Mesenchymal stem cell (in vitro differentiated cells and primary cell): Measurements from ENCODE around the gene ENTPD5.

Source experiments
- DNase-seq: peaks from one replicate; pipeline ENCODE4 v3.0.0-alpha.2; 2013
- H2AFZ ChIP-seq: one replicate; pipeline ENCODE4 v1.6.1; 2013; ENCODE audit warnings: low read depth, mild to moderate bottlenecking, control low read depth, inconsistent platforms, low read length, moderate library complexity
- H2AK5ac ChIP-seq: 2 replicates; pipeline ENCODE4 v1.6.1; 2013; ENCODE audit warnings: low read length, moderate library complexity, mild to moderate bottlenecking, inconsistent platforms; ENCODE audit not compliant: severe bottlenecking
- H2BK120ac ChIP-seq: one replicate; pipeline ENCODE4 v1.6.1; 2013; ENCODE audit warnings: low read depth, mild to moderate bottlenecking, inconsistent platforms, low read length, moderate library complexity
- H2BK12ac ChIP-seq, 2 experiments: one replicate each; pipeline ENCODE4 v1.6.1; 2013; ENCODE audit warnings: inconsistent platforms in 2 of 2, low read length in 2 of 2, mild to moderate bottlenecking in 2 of 2, moderate library complexity in 2 of 2, control low read depth in 1 of 2
- H2BK15ac ChIP-seq: one replicate; pipeline ENCODE4 v1.6.1; 2013; ENCODE audit warnings: mild to moderate bottlenecking, low read depth, inconsistent platforms; ENCODE audit not compliant: poor library complexity, severe bottlenecking
- H2BK5ac ChIP-seq: 2 replicates; pipeline ENCODE4 v1.6.1; 2013; ENCODE audit warnings: low read depth, mild to moderate bottlenecking, low read length, control low read depth, inconsistent platforms; ENCODE audit not compliant: poor library complexity, severe bottlenecking
- H3K14ac ChIP-seq, 2 experiments: one replicate each; pipeline ENCODE4 v1.6.1; 2013; ENCODE audit warnings: inconsistent platforms in 2 of 2, low read length in 2 of 2, control low read depth in 1 of 2, mild to moderate bottlenecking in 1 of 2, moderate library complexity in 1 of 2
- H3K18ac ChIP-seq, 2 experiments: one replicate each; pipeline ENCODE4 v1.6.1; 2013; ENCODE audit warnings: inconsistent platforms in 2 of 2, low read length in 2 of 2, control low read depth in 1 of 2, low read depth in 1 of 2, mild to moderate bottlenecking in 1 of 2
- H3K23ac ChIP-seq, 2 experiments: one replicate each; pipeline ENCODE4 v1.6.1; 2013; ENCODE audit warnings: inconsistent platforms in 2 of 2, low read length in 2 of 2, mild to moderate bottlenecking in 2 of 2, moderate library complexity in 2 of 2, control low read depth in 1 of 2
- H3K27ac ChIP-seq: 2 replicates; pipeline ENCODE4 v1.5.1; 2013; ENCODE audit warnings: mild to moderate bottlenecking, moderate library complexity, low read length, control low read depth, inconsistent platforms; ENCODE audit not compliant: poor library complexity, severe bottlenecking
- H3K27me3 ChIP-seq, 2 experiments: 2 replicates each; pipeline versions ENCODE4 v1.6.1 to v1.7.0; 2013; ENCODE audit warnings: low read length in 2 of 2, mild to moderate bottlenecking in 2 of 2, moderate library complexity in 2 of 2, control low read depth in 1 of 2, inconsistent platforms in 1 of 2; ENCODE audit not compliant: control insufficient read depth in 1 of 2, insufficient read depth in 1 of 2
- H3K36me3 ChIP-seq, 2 experiments: 2 replicates each; pipeline versions ENCODE4 v1.6.1 to v1.7.0; 2013; ENCODE audit warnings: low read length in 2 of 2, control low read depth in 1 of 2, inconsistent platforms in 1 of 2, low read depth in 1 of 2, mild to moderate bottlenecking in 1 of 2; ENCODE audit not compliant: insufficient read depth in 2 of 2, control insufficient read depth in 1 of 2
- H3K4ac ChIP-seq, 2 experiments: one replicate each; pipeline ENCODE4 v1.6.1; 2013; ENCODE audit warnings: inconsistent platforms in 2 of 2, low read length in 2 of 2, mild to moderate bottlenecking in 2 of 2, moderate library complexity in 2 of 2, control low read depth in 1 of 2, low read depth in 1 of 2
- H3K4me1 ChIP-seq: 2 replicates; pipeline ENCODE4 v1.6.1; 2013; ENCODE audit warnings: low read depth, low read length, control low read depth; ENCODE audit not compliant: control insufficient read depth, insufficient read depth
- H3K4me2 ChIP-seq: 2 replicates; pipeline ENCODE4 v1.6.1; 2013; ENCODE audit warnings: low read length, mild to moderate bottlenecking, inconsistent platforms; ENCODE audit not compliant: poor library complexity, severe bottlenecking
- H3K4me3 ChIP-seq, 2 experiments: 2 replicates each; pipeline versions ENCODE4 v1.5.1 to v1.7.0; 2013; ENCODE audit warnings: low read length in 2 of 2, mild to moderate bottlenecking in 2 of 2, control low read depth in 1 of 2, low read depth in 1 of 2; ENCODE audit not compliant: insufficient read depth in 1 of 2
- H3K79me1 ChIP-seq: replicated peaks from 2 replicates; pipeline ENCODE4 v1.6.1; 2013; ENCODE audit warnings: mild to moderate bottlenecking, control low read depth, low read length, inconsistent platforms; ENCODE audit not compliant: poor library complexity, severe bottlenecking
- H3K9ac ChIP-seq: 2 replicates; pipeline ENCODE4 v1.7.0; 2013; ENCODE audit warnings: mild to moderate bottlenecking, low read length, moderate library complexity
- H3K9me3 ChIP-seq: 2 replicates; pipeline ENCODE4 v1.7.0; 2013; ENCODE audit warnings: mild to moderate bottlenecking, low read length; ENCODE audit not compliant: control insufficient read depth
- H4K8ac ChIP-seq: one replicate; pipeline ENCODE4 v1.6.1; 2013; ENCODE audit warnings: inconsistent platforms, mild to moderate bottlenecking, low read length, moderate library complexity
- H4K91ac ChIP-seq: one replicate; pipeline ENCODE4 v1.6.1; 2013; ENCODE audit warnings: mild to moderate bottlenecking, low read length, inconsistent platforms
- WGBS: methylation state at CpG from one replicate; pipeline ENCODE4 v1.1.7; 2013; ENCODE audit warnings: mixed read lengths; 5-methylcytosine and 5-hydroxymethylcytosine counted together

ENTPD5 gene

DNA sequence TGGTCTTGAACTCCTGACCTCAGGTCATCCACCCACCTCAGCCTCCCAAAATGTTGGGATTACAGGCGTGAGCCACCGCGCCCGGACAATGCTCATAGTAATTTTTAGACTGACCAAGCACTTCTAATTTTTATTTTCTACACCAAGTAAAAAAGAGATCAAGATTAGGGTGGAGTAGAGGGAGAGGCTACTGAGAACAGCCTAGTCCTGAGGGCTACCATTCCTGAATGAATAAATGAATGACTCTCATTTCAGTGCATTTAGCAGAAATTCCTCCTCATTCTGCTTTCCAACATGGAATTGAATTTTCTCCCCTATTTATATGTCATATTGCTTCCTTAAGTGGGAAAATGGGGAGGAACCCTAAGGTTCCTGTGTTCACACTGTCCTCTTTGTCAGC lies 26.4 kb upstream of the ENTPD5 start:
- H4K8ac ChIP-seq: no peak overlapping the region
- no peak overlapping the region for H3K18ac ChIP-seq
- H3K36me3 ChIP-seq: peaks cover 0 to 27% of the 10 kb centered on the region in 2 experiments
- no peak overlapping the region for H3K4me3 ChIP-seq
- no peak overlapping the region for H3K23ac ChIP-seq
- H3K14ac ChIP-seq: no peak overlapping the region
- H2AFZ ChIP-seq: no peak overlapping the region
- H3K9me3 ChIP-seq: no peaks in the 10 kb centered on the region
- H2AK5ac ChIP-seq: no peak overlapping the region
- no peak overlapping the region for H3K4ac ChIP-seq
- H3K4me2 ChIP-seq: no peak overlapping the region
- no peaks in the 10 kb centered on the region for H3K4me1 ChIP-seq
- no peak overlapping the region for H2BK5ac ChIP-seq
- H2BK15ac ChIP-seq: no peak overlapping the region
- H3K27ac ChIP-seq: no peak overlapping the region
- H3K9ac ChIP-seq: no peak overlapping the region
- no peak overlapping the region for H2BK12ac ChIP-seq
- 100% methylated on average over 4 of the region's 4 CpGs for WGBS
- no peaks in the 10 kb centered on the region for H3K27me3 ChIP-seq
- H2BK120ac ChIP-seq: no peak overlapping the region
- H3K79me1 ChIP-seq: no peaks in the 10 kb centered on the region
- no peak for DNase-seq
- H4K91ac ChIP-seq: no peak overlapping the region

DNA sequence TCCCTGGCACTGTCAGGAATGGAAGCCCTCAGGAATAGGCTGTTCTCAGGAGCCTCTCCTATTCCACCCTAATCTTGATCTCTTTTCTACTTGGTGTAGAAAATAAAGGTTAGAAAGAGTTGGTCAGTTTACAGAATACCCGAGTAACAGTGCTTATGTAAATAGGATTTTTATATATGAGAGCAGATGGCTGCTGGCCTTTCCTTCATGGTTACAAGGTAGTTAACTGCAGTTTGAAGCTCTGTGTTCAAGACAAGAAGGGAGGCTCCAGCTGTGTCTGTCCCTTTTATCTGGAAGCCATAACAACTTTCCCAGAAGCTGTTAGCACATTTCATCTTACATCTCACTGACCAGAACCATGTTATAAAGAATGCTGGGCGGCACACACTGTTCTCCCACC lies 23.2 kb upstream of the ENTPD5 start:
- no peak for DNase-seq
- H2BK15ac ChIP-seq: no peak overlapping the region
- H2BK120ac ChIP-seq: no peak overlapping the region
- H2BK12ac ChIP-seq: no peak overlapping the region
- no peaks in the 10 kb centered on the region for H3K79me1 ChIP-seq
- WGBS: 43% methylated on average over 2 of the region's 2 CpGs
- no peak overlapping the region for H3K4me3 ChIP-seq
- no peak overlapping the region for H3K4me2 ChIP-seq
- H3K4me1 ChIP-seq: no peaks in the 10 kb centered on the region
- H2AK5ac ChIP-seq: no peak overlapping the region
- no peak overlapping the region for H3K4ac ChIP-seq
- no peaks in the 10 kb centered on the region for H3K9me3 ChIP-seq
- no peak overlapping the region for H2AFZ ChIP-seq
- H3K9ac ChIP-seq: no peak overlapping the region
- peaks cover 0 to 20% of the 10 kb centered on the region in 2 experiments for H3K36me3 ChIP-seq
- no peak overlapping the region for H3K14ac ChIP-seq
- no peak overlapping the region for H3K27ac ChIP-seq
- H3K23ac ChIP-seq: no peak overlapping the region
- no peaks in the 10 kb centered on the region for H3K27me3 ChIP-seq
- no peak overlapping the region for H4K8ac ChIP-seq
- H4K91ac ChIP-seq: no peak overlapping the region
- no peak overlapping the region for H2BK5ac ChIP-seq
- H3K18ac ChIP-seq: no peak overlapping the region

DNA sequence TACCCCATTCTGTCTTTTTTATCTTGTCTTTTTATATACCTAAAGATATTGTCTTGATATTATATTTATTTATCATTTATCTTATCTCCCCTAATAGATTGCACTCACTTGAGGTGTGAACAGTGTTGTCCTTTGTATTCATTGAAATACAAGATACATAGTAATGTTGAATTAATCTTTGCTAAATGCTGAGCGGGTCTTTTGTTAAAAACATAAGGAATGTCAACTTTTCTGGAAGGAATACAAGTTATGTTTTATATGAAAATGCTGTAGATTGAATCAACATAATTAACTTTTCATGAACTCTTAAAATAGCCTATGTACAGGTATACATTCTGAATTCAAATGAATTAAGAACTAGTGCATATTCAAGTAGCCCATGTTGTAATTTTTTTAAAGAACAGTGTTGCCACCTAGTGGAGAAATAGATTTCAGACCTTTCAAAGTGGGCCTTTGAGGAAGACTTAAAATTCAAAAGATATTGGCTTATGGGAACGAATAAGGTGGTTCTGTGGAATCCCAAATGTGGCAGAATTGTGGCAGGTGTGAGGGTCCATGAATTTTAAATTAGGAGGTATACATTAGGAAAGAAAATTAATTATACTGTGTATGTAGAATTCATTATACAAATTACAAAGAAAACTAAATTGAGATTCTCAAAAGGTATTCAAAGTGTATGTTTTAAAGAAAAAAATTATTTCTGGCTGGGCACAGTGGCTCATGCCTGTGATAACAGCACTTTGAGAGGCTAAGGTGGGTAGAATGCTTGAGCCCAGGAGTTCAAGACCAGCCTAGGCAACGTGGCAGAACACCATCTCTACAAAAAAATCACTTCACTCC lies 19.2 kb upstream of the ENTPD5 start:
- H3K18ac ChIP-seq: no peak overlapping the region
- H3K9me3 ChIP-seq: no peaks in the 10 kb centered on the region
- H2BK120ac ChIP-seq: no peak overlapping the region
- H3K23ac ChIP-seq: no peak overlapping the region
- no peak overlapping the region for H4K91ac ChIP-seq
- H3K4me3 ChIP-seq: no peak overlapping the region
- no peak overlapping the region for H2BK5ac ChIP-seq
- H3K4ac ChIP-seq: no peak overlapping the region
- H3K14ac ChIP-seq: no peak overlapping the region
- H2AK5ac ChIP-seq: no peak overlapping the region
- no peak overlapping the region for H3K4me2 ChIP-seq
- peak; percentile 69 for DNase-seq
- peaks cover 0 to 29% of the 10 kb centered on the region in 2 experiments for H3K36me3 ChIP-seq
- no peak overlapping the region for H2AFZ ChIP-seq
- peaks cover 1% of the 10 kb centered on the region for H3K4me1 ChIP-seq
- H2BK12ac ChIP-seq: no peak overlapping the region
- H3K79me1 ChIP-seq: no peaks in the 10 kb centered on the region
- H3K9ac ChIP-seq: no peak overlapping the region
- no peak overlapping the region for H4K8ac ChIP-seq
- H2BK15ac ChIP-seq: no peak overlapping the region
- no peaks in the 10 kb centered on the region for H3K27me3 ChIP-seq
- no peak overlapping the region for H3K27ac ChIP-seq
- WGBS: 17% methylated on average over 1 of the region's 3 CpGs

DNA sequence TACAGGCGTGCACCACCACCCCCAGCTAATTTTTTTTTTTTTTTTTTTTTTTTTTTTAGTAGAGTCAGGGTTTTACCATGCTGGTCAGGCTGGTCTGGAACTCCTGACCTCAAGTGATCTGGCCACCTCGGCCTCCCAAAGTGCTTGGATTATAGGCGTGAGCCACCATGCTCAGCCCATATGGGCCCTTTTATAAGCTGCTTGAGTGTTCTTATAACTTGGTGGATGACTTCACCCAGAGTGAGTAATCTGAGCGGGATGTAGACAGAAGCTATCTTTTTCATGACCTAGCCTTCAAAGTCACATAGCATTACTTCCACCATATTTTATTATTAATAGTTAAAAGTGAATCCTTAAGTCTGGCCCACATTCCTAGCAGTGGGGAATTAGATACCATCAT lies 16.5 kb upstream of the ENTPD5 start:
- no peak overlapping the region for H4K91ac ChIP-seq
- WGBS: 89% methylated on average over 2 of the region's 4 CpGs

More for the DNA sequence above, 16.5 kb upstream of the ENTPD5 start:
- no peak overlapping the region for H3K18ac ChIP-seq
- H3K9ac ChIP-seq: no peak overlapping the region
- no peaks in the 10 kb centered on the region for H3K27me3 ChIP-seq
- H3K36me3 ChIP-seq: peaks cover 0 to 16% of the 10 kb centered on the region in 2 experiments
- no peak overlapping the region for H3K4ac ChIP-seq
- no peak overlapping the region for H2BK15ac ChIP-seq
- H3K4me1 ChIP-seq: peaks cover 1% of the 10 kb centered on the region
- no peak overlapping the region for H2BK12ac ChIP-seq
- no peaks in the 10 kb centered on the region for H3K9me3 ChIP-seq
- no peak overlapping the region for H2BK120ac ChIP-seq
- no peak overlapping the region for H2AFZ ChIP-seq
- no peak overlapping the region for H2BK5ac ChIP-seq
- no peaks in the 10 kb centered on the region for H3K79me1 ChIP-seq
- H3K14ac ChIP-seq: no peak overlapping the region
- peak; percentile 33 for DNase-seq
- H3K4me3 ChIP-seq: no peak overlapping the region
- no peak overlapping the region for H3K23ac ChIP-seq
- no peak overlapping the region for H3K27ac ChIP-seq
- H2AK5ac ChIP-seq: no peak overlapping the region
- no peak overlapping the region for H3K4me2 ChIP-seq
- H4K8ac ChIP-seq: no peak overlapping the region
